OCI-M2 (cell line): Measurements from ENCODE around the gene PRKD1.

Experiments used
- DNase-seq: peaks from one replicate; lab custom pipeline; 2025; ENCODE audit not compliant: unreplicated experiment; lab: John Stamatoyannopoulos, UW

The PRKD1 gene

DNA sequence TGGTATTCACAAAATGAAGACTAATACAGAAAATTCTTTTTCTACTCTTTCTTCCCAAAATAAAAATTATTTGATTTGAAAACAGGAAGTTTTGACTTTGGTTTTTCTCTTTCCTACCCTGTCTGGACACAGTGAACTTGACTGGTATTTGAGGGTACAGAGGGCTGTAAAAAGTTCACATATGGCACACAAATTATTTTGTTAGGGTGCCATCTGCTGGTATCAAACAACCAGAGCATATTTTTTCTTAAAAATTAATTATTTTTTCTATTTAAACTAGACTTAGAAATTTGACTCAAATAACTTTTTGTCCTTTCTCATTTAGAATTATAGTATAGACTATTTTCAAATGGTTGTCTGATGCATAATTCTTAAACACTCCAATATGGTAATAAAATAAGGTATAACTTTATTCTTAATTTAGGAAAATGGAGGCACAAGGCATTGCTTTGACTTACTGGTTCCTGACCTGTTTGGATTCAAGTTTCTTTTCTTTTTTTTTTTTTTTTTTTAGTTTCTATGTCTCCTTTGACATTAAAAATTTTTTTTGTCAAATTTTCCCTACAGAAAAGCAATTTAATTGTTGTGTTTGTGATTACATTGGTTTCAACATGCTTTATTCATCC lies 390.6 kb downstream of the PRKD1 start:
- DNase-seq, result no peak

GRCh38 chr14:29529418-29529817 lies 398.2 kb downstream of the PRKD1 start:
- no peak for DNase-seq

DNA sequence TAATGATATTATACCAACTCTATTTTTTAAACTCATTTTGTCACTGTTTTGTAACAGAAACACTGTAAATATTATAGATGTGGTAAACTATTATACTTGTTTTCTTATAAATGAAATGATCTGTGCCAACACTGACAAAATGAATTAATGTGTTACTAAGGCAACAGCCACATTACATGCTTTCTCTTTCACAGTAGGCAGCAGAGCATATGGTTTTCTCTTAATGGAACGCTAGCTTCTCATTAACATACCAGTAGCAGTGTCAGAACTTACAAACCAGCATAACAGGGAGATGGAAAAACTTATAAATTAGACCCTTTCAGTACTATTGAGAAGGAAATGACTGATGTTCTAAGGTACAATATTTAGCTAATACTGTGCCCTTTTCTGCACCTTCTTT lies 398.8 kb downstream of the PRKD1 start:
- DNase-seq, result no peak

- DNase-seq, result no peak
Measured at GRCh38 chr14:29527286-29527685, 400.4 kb downstream of the PRKD1 start.
